Body of pancreas (tissue), 4 donors: ENCODE measurements around the gene CHSY1.

Source experiments
- CTCF ChIP-seq, 7 experiments: fragments of 450-650 bp in 4 of 7; fragments of 200-600 bp in 3 of 7; sonication (generic) in 3 of 7; IDR thresholded peaks; one replicate each; pipeline ENCODE4 v1.5.1; 2016 to 2019; ENCODE audit warnings: antibody characterized with exemption in 7 of 7
- POLR2A ChIP-seq, 3 donors: fragments of 450-650 bp; IDR thresholded peaks; one replicate each; pipeline ENCODE4 v1.6.1; 2016; ENCODE audit warnings: antibody characterized with exemption in 3 of 3, mild to moderate bottlenecking in 2 of 3

GRCh38 chr15:101255051-101255395 lies 3.2 kb upstream of the CHSY1 start:
- TF ChIP-seq CTCF (IDR thresholded peaks at IDR 0.05): no peak
- no peak for TF ChIP-seq POLR2A (IDR thresholded peaks at IDR 0.05)
